GM21381 (cell line): ENCODE measurements around the gene LASP1NB.
"Not testable (repeated sequence)": the region's sequence is repeated elsewhere in the genome, so short reads cannot be mapped to it uniquely, and the experiment has no call there.

Experiments
- ATAC-seq: cut with Tn5 transposase; IDR thresholded peaks from one replicate; pipeline ENCODE4 v1.9.1; 2021; ENCODE audit warnings: mild to moderate bottlenecking, moderate library complexity; ENCODE audit not compliant: unreplicated experiment

LASP1NB gene

DNA sequence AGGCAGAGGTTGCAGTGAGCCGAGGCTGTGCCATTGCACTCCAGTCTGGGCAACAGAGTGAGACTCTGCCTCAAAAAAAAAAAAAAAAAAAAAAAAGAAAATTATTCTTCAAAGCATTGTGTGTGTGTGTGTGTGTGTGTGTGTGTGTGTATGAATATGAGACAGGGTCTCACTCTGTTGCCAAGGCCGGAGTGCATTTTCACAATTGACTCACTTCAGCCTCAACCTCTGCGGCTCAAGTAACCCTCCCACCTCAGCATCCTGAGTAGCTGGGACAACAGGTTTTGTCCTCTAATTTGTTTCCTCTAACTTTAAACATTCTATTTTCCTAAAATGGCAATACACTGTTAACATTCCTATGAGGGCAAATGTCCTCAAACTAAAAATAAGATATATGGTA lies 34.1 kb downstream of the LASP1NB start:
- ATAC-seq: no peak

DNA sequence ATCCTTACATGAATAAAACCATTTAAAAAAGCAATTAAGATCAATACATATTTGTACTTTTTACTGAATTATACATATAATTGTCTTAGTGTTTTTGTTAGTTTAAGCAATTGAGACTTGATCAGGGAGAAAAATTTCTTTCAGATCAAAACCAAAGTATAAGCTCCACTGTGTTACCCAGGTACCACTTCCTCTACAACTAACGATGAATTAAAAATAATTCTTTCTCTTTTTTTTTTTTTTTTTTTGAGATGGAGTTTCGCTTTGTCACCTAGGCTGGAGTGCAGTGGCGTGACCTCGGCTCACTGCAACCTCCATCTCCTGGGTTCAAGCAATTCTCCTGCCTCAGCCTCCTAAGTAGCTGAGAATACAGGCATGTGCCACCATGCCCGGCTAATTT lies 35.0 kb downstream of the LASP1NB start:
- ATAC-seq: no peak

DNA sequence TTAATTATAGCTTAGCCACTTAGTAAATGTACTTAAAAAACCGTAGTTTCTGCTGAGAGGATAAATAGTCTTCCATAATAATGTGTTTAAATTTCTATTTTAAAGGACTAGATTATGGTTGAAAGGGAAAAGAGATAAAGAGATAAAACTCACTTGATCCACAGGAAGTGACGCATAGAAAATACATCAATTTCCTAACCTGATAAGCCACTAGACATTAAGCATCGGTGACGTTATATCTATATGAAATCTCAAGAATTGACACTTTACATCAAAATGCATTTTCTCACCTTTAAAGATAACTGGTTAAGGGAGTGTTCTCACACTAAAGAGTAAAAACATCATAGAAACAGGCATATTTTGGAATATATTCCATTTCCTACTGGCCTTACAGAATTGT lies 36.0 kb downstream of the LASP1NB start:
- ATAC-seq: no peak

DNA sequence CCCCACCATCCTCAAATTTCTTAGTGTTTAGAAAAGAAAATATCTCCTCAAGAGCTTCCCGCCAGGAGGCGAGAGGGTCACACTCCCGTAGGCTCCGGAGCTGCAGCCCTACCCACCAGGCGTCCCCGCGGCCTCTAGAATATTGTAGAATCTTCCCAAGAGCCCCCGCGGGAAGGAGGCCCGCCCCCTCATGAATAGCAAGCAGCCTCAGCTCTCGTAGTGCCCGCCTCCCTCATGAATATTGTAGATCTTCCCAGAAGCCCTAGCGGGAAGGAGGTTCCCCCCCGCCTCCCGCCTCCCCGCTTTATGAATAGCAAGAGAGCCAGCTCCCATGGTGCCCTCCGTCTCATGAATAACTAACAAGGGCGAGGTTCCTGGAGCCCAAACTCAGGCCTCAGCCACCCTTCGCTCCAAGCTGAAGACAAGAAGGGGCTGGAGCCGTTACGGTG lies 41.9 kb downstream of the LASP1NB start, which contains the start of gene FBXO47:
Gene FBXO47 (minus strand): TSS at position 114 of the 449 bp plus-strand sequence. CDS start 4,378 bp downstream, outside the sequence.
- ATAC-seq: peak; percentile 84

DNA sequence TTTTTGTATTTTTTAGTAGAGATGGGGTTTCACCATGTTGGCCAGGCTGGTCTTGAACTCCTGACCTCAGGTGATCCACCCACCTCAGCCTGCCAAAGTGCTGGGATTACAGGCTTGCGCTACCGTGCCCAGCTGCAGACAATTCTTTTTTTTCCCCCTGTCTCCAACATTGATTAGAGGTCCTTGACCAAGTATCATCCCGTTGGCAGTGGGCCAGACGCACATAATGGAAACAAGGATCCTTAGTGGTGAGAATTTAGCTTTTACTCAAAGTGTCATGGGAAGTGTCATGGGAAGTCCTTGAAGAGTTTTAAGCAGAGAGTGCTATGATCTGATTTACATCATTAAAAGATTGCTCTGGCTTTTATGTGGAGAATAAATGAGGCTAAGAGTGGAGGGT lies 43.9 kb downstream of the LASP1NB start:
- no peak for ATAC-seq

DNA sequence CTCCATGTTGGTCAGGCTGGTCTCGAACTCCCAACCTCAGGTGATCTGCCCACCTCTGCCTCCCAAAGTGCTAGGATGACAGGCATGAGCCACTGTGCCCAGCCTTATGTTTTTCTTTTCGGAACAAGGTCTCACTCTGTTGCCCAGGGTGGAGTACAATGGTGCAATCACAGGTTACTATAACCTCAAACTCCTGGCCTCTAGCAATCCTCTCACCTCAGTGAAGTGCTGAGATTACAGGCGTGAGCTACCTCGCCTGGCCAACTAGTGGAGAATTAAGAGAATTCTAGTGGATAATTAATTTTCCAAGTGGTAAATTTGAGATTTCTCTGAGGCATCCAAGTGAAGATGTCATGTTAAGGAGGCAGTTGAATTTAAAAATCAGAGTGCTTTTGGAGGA lies 44.7 kb downstream of the LASP1NB start:
- no peak for ATAC-seq

DNA sequence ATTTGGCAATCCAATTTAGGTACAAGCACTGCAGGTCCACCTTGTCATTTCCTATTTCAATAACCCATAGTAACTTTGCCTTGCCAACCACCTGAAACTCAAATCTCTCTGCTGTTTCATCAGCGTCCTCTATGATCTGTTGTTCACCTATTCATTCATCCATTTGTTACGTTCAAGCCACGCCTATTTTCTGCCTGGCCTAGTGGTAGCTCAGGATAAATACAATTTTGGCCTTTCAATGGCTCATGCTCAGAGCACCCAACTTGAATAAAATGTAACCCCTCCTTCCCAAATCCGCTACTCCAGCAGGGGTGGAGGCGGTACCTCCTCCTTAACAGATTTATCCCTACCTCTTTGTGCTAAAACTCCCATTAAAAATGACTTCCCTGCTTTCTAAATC lies 45.4 kb downstream of the LASP1NB start:
- no peak for ATAC-seq

DNA sequence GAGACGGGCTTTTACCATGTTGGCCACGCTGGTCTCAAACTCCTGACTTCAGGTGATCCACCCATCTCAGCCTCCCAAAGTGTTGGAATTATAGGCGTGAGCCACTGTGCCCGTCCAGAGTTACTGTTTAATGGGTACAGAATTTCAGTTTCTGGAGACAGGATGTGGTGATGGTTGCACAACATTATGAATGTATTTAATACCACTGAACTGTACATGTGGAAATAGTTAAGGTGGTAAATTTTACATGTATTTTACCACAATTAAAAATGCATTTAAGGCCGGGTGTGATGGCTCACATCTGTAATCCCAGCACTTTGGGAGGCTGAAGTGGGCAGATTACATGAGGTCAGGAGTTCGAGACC lies 50.8 kb downstream of the LASP1NB start:
- ATAC-seq: not testable (repeated sequence)

DNA sequence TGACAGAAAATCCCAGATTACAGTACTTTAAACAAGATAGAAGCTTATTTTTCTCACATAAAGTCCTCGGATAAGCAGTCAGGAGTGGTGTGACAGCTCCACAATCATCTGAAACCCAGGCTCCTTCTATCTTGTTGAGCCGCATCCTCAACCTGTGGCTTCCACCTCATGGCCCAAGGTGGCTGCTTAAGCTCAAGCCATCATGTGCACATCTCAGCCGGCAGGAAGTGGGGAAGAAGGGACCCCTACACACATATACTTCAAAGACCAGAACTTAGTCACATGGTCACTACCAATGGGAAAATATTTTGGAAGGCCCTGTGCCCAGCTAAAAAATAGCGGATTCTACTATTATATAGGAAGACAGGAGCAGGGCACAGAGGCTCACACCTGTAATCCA lies 52.8 kb downstream of the LASP1NB start:
- ATAC-seq: no peak
